HG03108 (cell line): Measurements from ENCODE around the gene KCNA10.

Experiments used
- ATAC-seq: cut with Tn5 transposase; IDR thresholded peaks from one replicate; pipeline ENCODE4 v1.9.1; 2021; ENCODE audit warnings: moderate library complexity; ENCODE audit not compliant: unreplicated experiment

The KCNA10 gene

GRCh38 chr1:110478886-110479285 lies 40.1 kb downstream of the KCNA10 start:
- no peak for ATAC-seq

GRCh38 chr1:110477967-110478640 lies 40.9 kb downstream of the KCNA10 start:
- no peak for ATAC-seq

- no peak for ATAC-seq
Measured at GRCh38 chr1:110477445-110477957, 41.5 kb downstream of the KCNA10 start.

- ATAC-seq, result no peak
Measured at GRCh38 chr1:110477041-110477440, 41.9 kb downstream of the KCNA10 start.

- ATAC-seq, result no peak
Measured at GRCh38 chr1:110476028-110476765, 42.8 kb downstream of the KCNA10 start.

GRCh38 chr1:110475362-110476027 lies 43.5 kb downstream of the KCNA10 start:
- ATAC-seq, result no peak

- ATAC-seq, result no peak
Measured at GRCh38 chr1:110474444-110474843, 44.5 kb downstream of the KCNA10 start.

GRCh38 chr1:110472546-110472945 lies 46.4 kb downstream of the KCNA10 start:
- no peak for ATAC-seq

- no peak for ATAC-seq
Measured at GRCh38 chr1:110471131-110471530, 47.8 kb downstream of the KCNA10 start.
